SK-N-SH treated with all-trans-retinoic acid at 6 μM for 48 hours (cell line): ENCODE data around the gene CORO1C.

Experiments used
- ATAC-seq: fragments of 200-7000 bp; cut with Tn5 transposase; 3 replicates; pipeline ENCODE4 v1.9.1; 2020; ENCODE audit warnings: mild to moderate bottlenecking, moderate library complexity
- ARNTL ChIP-seq: fragments of 450-650 bp; formaldehyde crosslinking; IDR thresholded peaks from 2 replicates; pipeline ENCODE4 v1.5.0; 2020; ENCODE audit warnings: low read depth, mild to moderate bottlenecking, moderate library complexity, borderline replicate concordance
- BACH2 ChIP-seq: fragments of 250-450 bp; sonication (Bioruptor Pico); IDR thresholded peaks from 2 replicates; pipeline ENCODE4 v1.9.0; 2021; ENCODE audit warnings: mild to moderate bottlenecking, borderline replicate concordance
- CREB5 ChIP-seq: fragments of 250-450 bp; sonication (Bioruptor Pico); IDR thresholded peaks from 2 replicates; pipeline ENCODE4 v1.5.1; 2020; ENCODE audit warnings: low read depth, mild to moderate bottlenecking, moderate library complexity
- CSDC2 ChIP-seq: fragments of 250-450 bp; sonication (Bioruptor Pico); IDR thresholded peaks from 2 replicates; pipeline ENCODE4 v1.5.0; 2020; ENCODE audit warnings: mild to moderate bottlenecking, moderate library complexity
- CSRNP3 ChIP-seq: fragments of 250-450 bp; sonication (Bioruptor Pico); IDR thresholded peaks from 2 replicates; pipeline ENCODE4 v1.5.1; 2021; ENCODE audit warnings: mild to moderate bottlenecking, moderate library complexity
- ISL1 ChIP-seq: fragments of 250-450 bp; sonication (Bioruptor Pico); IDR thresholded peaks from 2 replicates; pipeline ENCODE4 v2.1.2; 2022; ENCODE audit warnings: mild to moderate bottlenecking, moderate library complexity
- OSR1 ChIP-seq: fragments of 250-450 bp; sonication (Bioruptor Pico); IDR thresholded peaks from 2 replicates; pipeline ENCODE4 v1.8.0; 2022; ENCODE audit warnings: moderate library complexity, mild to moderate bottlenecking, inconsistent platforms
- PATZ1 ChIP-seq: fragments of 250-450 bp; sonication (Bioruptor Pico); IDR thresholded peaks from 2 replicates; pipeline ENCODE4 v1.8.0; 2020; ENCODE audit warnings: mild to moderate bottlenecking, moderate library complexity, borderline replicate concordance
- POU6F1 ChIP-seq: fragments of 250-450 bp; sonication (Bioruptor Pico); IDR thresholded peaks from 2 replicates; pipeline ENCODE4 v1.8.0; 2021; ENCODE audit warnings: low read depth, mild to moderate bottlenecking, moderate library complexity, borderline replicate concordance
- PPARA ChIP-seq: fragments of 250-450 bp; sonication (Bioruptor Pico); IDR thresholded peaks from 2 replicates; pipeline ENCODE4 v1.5.0; 2020; ENCODE audit warnings: mild to moderate bottlenecking, borderline replicate concordance
- SNAI2 ChIP-seq: fragments of 250-450 bp; sonication (Bioruptor Pico); IDR thresholded peaks from 2 replicates; pipeline ENCODE4 v1.5.0; 2020; ENCODE audit warnings: mild to moderate bottlenecking, moderate library complexity
- TCF4 ChIP-seq: fragments of 250-450 bp; sonication (Bioruptor Pico); IDR thresholded peaks from 2 replicates; pipeline ENCODE4 v1.8.0; 2021; ENCODE audit warnings: mild to moderate bottlenecking, moderate library complexity, borderline replicate concordance
- TOX ChIP-seq: fragments of 250-450 bp; sonication (Bioruptor Pico); IDR thresholded peaks from 2 replicates; pipeline ENCODE4 v1.8.0; 2021; ENCODE audit warnings: mild to moderate bottlenecking, moderate library complexity, borderline replicate concordance
- TSHZ2 ChIP-seq: fragments of 250-450 bp; sonication (Bioruptor Pico); IDR thresholded peaks from 2 replicates; pipeline ENCODE4 v1.5.0; 2020; ENCODE audit warnings: mild to moderate bottlenecking, moderate library complexity
- ZC3H10 ChIP-seq: fragments of 250-450 bp; sonication (Bioruptor Pico); IDR thresholded peaks from 2 replicates; pipeline ENCODE4 v1.5.1; 2021; ENCODE audit warnings: mild to moderate bottlenecking, moderate library complexity
- ZFP3 ChIP-seq: fragments of 250-450 bp; sonication (Bioruptor Pico); IDR thresholded peaks from 2 replicates; pipeline ENCODE4 v1.5.0; 2020; ENCODE audit warnings: mild to moderate bottlenecking, moderate library complexity
- ZFP30 ChIP-seq: fragments of 450-650 bp; formaldehyde crosslinking; IDR thresholded peaks from 2 replicates; pipeline ENCODE4 v1.5.0; 2022; ENCODE audit warnings: mild to moderate bottlenecking, moderate library complexity
- ZNF565 ChIP-seq: fragments of 450-650 bp; formaldehyde crosslinking; conservative IDR thresholded peaks from 2 replicates; pipeline ENCODE4 v1.5.0; 2020; ENCODE audit warnings: low read depth, mild to moderate bottlenecking, moderate library complexity
- ZNF8 ChIP-seq: fragments of 450-650 bp; formaldehyde crosslinking; IDR thresholded peaks from 2 replicates; pipeline ENCODE4 v1.5.0; 2020; ENCODE audit warnings: mild to moderate bottlenecking, moderate library complexity

Gene CORO1C

GRCh38 chr12:108629151-108629550 is 102.2 kb downstream of the CORO1C start (continued):
- TF ChIP-seq CSRNP3 (CRISPR knock-in tag) = no peak
- TF ChIP-seq SNAI2 (CRISPR knock-in tag) = no peak
- TF ChIP-seq ISL1 = no peak
- no peak for TF ChIP-seq TCF4
- no peak for TF ChIP-seq ZFP30 (CRISPR knock-in tag)
- TF ChIP-seq TOX (CRISPR knock-in tag) = no peak
- no peak for TF ChIP-seq ARNTL (CRISPR knock-in tag)
- no peak for TF ChIP-seq ZFP3 (CRISPR knock-in tag)
- no peak for TF ChIP-seq BACH2 (CRISPR knock-in tag)
- no peak for TF ChIP-seq ZNF8
- TF ChIP-seq POU6F1 = no peak
- TF ChIP-seq PATZ1 = no peak

GRCh38 chr12:108627134-108627920 is 104.0 kb downstream of the CORO1C start:
- ATAC-seq = no peak

More at GRCh38 chr12:108627134-108627920, 104.0 kb downstream of the CORO1C start:
- TF ChIP-seq ZFP3 (CRISPR knock-in tag) (no peak), TOX (CRISPR knock-in tag) (no peak), CSRNP3 (CRISPR knock-in tag) (no peak), TSHZ2 (CRISPR knock-in tag) (no peak), SNAI2 (CRISPR knock-in tag) (no peak), ZFP30 (CRISPR knock-in tag) (no peak), TCF4 (no peak), CREB5 (no peak), ARNTL (CRISPR knock-in tag) (no peak), OSR1 (CRISPR knock-in tag) (no peak), ZNF8 (no peak), PATZ1 (no peak), PPARA (CRISPR knock-in tag) (no peak), CSDC2 (no peak), ZNF565 (CRISPR knock-in tag) (no peak), ZC3H10 (CRISPR knock-in tag) (no peak)
